ENCODE measurements around the gene TMPRSS3. TPM values are rescaled to one million over a fixed set of nuclear protein-coding genes. Genes with fewer than 3 reads are reported as not detected.

Gene TMPRSS3
- total and polyA plus RNA-seq, 7 donors: 0.16 to 1.3 (median 0.60) TPM; not detected in 4

DNA sequence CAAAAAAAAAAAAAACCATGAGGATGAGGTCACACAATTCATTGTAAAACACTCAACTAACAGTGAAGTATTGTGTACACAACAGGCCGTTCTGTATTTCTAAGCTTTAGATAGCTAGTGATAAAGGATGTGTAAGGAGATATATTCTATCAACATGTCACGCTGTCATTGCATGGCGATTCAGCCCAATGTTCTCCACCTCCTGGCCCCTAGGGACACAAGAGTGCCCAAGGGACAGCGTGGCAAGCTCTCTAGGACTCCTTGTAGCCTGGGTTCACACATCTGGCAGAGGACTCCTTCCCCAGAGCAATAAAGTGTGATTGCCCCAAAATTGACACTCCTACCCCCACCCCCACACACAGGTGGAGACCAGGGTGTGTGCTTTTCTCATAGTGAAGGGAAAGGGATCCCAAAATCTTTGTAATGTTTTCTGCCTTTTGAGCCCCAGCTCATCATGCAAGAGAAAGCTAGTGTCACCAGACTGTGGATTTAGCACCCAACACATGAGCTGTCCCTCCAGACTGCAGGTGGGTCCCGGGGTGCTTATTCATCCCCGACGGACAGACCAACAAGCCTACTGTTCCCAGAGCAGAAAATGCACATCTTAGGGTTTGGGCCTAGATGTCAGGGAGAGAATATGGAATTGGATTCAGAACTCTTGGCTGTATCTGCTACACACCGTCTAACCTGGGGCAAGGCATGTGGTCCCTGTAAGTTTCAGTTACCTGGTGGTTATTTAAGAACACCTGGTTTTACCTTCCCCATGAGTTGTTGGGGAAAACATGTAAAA, 11.5 kb downstream of the TMPRSS3 start:
- Histone ChIP-seq H3K4me3 (no peak overlapping the region), H3K9me3 (peaks cover 0 to 4% (median 0%) of the 10 kb centered on the region in 4 donors), H3K36me3 (no peaks in the 10 kb centered on the region), H3K27ac (no peak overlapping the region), H3K4me1 (no peaks in the 10 kb centered on the region), H3K27me3 (peaks cover 3 to 20% (median 3%) of the 10 kb centered on the region in 3 donors)
- DNase-seq: no peak
- intact Hi-C loops (cut with DNase I): no loop called here
- TF ChIP-seq POLR2AphosphoS5 (IDR thresholded peaks at IDR 0.05): no peak
- TF ChIP-seq, protein P1, sequence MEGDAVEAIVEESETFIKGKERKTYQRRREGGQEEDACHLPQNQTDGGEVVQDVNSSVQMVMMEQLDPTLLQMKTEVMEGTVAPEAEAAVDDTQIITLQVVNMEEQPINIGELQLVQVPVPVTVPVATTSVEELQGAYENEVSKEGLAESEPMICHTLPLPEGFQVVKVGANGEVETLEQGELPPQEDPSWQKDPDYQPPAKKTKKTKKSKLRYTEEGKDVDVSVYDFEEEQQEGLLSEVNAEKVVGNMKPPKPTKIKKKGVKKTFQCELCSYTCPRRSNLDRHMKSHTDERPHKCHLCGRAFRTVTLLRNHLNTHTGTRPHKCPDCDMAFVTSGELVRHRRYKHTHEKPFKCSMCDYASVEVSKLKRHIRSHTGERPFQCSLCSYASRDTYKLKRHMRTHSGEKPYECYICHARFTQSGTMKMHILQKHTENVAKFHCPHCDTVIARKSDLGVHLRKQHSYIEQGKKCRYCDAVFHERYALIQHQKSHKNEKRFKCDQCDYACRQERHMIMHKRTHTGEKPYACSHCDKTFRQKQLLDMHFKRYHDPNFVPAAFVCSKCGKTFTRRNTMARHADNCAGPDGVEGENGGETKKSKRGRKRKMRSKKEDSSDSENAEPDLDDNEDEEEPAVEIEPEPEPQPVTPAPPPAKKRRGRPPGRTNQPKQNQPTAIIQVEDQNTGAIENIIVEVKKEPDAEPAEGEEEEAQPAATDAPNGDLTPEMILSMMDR (IDR thresholded peaks at IDR 0.05): no peak
- TF ChIP-seq POLR2A (IDR thresholded peaks at IDR 0.05): no peak
- WGBS, 2 donors: 42 to 64% methylated on average over 8 of the region's 8 CpGs

DNA sequence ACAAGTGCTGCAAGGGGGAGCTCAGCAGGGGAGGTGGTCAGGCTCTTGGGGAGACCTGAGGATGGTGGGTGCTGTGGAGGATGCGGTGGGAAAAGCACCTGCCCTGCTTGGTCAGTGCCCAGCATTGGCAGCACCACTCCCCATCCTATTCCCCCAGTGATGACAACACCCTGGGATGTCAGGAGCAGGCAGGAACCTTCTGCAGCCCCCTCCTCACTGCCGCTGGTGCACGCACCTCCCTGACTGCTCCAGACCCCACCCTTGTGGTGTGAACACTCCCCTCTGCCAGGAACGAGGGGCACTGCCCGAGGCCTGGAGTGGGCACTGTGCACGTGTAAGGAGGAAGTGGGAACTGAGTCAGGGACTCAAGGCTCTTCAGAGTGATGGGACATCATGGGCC, 12.5 kb downstream of the TMPRSS3 start:
- 77 to 86% methylated on average over 6 of the region's 6 CpGs for WGBS, 2 donors
- intact Hi-C loops (cut with DNase I): no loop called here
- Histone ChIP-seq H3K4me1 (no peaks in the 10 kb centered on the region), H3K9me3 (peaks cover 0 to 4% (median 0%) of the 10 kb centered on the region in 4 donors), H3K4me3 (no peak overlapping the region), H3K27me3 (peaks cover 0 to 18% (median 0%) of the 10 kb centered on the region in 3 donors), H3K27ac (no peak overlapping the region), H3K36me3 (no peaks in the 10 kb centered on the region)
- no peak for DNase-seq
- no peak for TF ChIP-seq POLR2AphosphoS5 (IDR thresholded peaks at IDR 0.05)
- TF ChIP-seq, protein P1 (IDR thresholded peaks at IDR 0.05): no peak
- TF ChIP-seq EP300 (IDR thresholded peaks at IDR 0.05): no peak
- TF ChIP-seq POLR2A (IDR thresholded peaks at IDR 0.05): no peak

- 96 to 98% methylated on average over 6 of the region's 6 CpGs for WGBS, 2 donors
- intact Hi-C loops (cut with DNase I): no loop called here
- Histone ChIP-seq H3K27ac (no peak overlapping the region), H3K9me3 (peaks cover 0 to 4% (median 0%) of the 10 kb centered on the region in 4 donors), H3K27me3 (peaks cover 0 to 17% (median 0%) of the 10 kb centered on the region in 3 donors), H3K36me3 (no peaks in the 10 kb centered on the region), H3K4me3 (no peak overlapping the region), H3K4me1 (no peaks in the 10 kb centered on the region)
- TF ChIP-seq POLR2AphosphoS5 (IDR thresholded peaks at IDR 0.05): no peak
- no peak for TF ChIP-seq EP300 (IDR thresholded peaks at IDR 0.05)
- DNase-seq: no peak
These were observed 12.9 kb downstream of the TMPRSS3 start for GRCh38 chr21:42382915-42383314.

DNA sequence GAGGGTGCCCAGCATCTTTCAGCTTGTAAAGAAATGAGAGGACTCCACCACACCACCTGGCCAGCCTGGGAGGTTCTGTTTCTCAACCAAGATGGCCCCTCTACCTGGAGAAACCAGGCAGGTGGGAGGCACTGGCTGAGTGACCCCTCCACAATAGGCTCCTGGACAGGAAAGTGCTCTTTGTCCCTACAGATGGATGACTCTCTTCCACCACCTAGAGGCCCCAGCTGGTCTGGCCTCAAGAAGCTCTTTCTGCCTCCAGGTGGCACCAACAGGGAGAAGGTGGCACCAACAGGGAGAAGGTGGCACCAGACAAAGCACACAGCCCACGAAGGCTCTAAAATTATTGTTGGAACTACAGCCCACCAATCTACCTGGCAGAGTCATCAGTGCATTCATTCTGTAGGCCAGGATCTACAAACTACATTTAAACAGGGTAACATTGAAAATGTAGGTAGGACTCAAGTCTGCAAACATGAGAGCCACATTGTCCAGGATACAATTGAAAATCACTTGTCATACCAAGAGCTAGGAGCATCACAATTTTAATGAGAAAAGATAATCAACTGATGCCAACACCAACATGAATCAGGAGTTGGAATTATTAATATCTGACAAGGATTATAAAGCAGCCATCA, 14.4 kb downstream of the TMPRSS3 start:
- intact Hi-C loops (cut with DNase I): no loop called here
- Histone ChIP-seq H3K27ac (no peak overlapping the region), H3K4me3 (no peak overlapping the region), H3K4me1 (no peaks in the 10 kb centered on the region), H3K36me3 (no peaks in the 10 kb centered on the region), H3K9me3 (peaks cover 0 to 4% (median 0%) of the 10 kb centered on the region in 4 donors), H3K27me3 (peaks cover 0 to 16% (median 0%) of the 10 kb centered on the region in 3 donors)
- no peak for DNase-seq
- 14 to 60% methylated on average over 1 of the region's 1 CpG for whole genome bisulfite sequencing, 2 donors
- no peak for TF ChIP-seq EP300 (IDR thresholded peaks at IDR 0.05)
- TF ChIP-seq, protein P1 (IDR thresholded peaks at IDR 0.05): peak in 1 of 4 experiments; percentile 76

- TF ChIP-seq POLR2AphosphoS5 (IDR thresholded peaks at IDR 0.05) (no peak), POLR2A (IDR thresholded peaks at IDR 0.05) (no peak), EP300 (IDR thresholded peaks at IDR 0.05) (no peak)
- TF ChIP-seq, protein P1 (IDR thresholded peaks at IDR 0.05): no peak
- no peak overlapping the region for H3K27ac ChIP-seq
- 78 to 84% methylated on average over 17 of the region's 17 CpGs for WGBS, 2 donors
- peaks cover 0 to 4% (median 0%) of the 10 kb centered on the region in 4 donors for H3K9me3 ChIP-seq
- H3K36me3 ChIP-seq: no peaks in the 10 kb centered on the region
- H3K27me3 ChIP-seq: peaks cover 0 to 23% (median 11%) of the 10 kb centered on the region in 3 donors
- peak; percentile 21 for DNase-seq
- intact Hi-C loops (cut with DNase I): no loop called here
- no peak overlapping the region for H3K4me3 ChIP-seq
- H3K4me1 ChIP-seq: no peaks in the 10 kb centered on the region
These were observed 16.2 kb downstream of the TMPRSS3 start for GRCh38 chr21:42379426-42380215.
